Ecto neural progenitor cell (in vitro differentiated cells): ENCODE data around the gene HIGD1A.
"Not testable (repeated sequence)": the region's sequence is repeated elsewhere in the genome, so short reads cannot be mapped to it uniquely, and the experiment has no call there.

Experiments used
- DNase-seq: peaks from one replicate; pipeline ENCODE4 v3.0.0-alpha.2; 2018; ENCODE audit warnings: low spot score

Gene HIGD1A

DNA sequence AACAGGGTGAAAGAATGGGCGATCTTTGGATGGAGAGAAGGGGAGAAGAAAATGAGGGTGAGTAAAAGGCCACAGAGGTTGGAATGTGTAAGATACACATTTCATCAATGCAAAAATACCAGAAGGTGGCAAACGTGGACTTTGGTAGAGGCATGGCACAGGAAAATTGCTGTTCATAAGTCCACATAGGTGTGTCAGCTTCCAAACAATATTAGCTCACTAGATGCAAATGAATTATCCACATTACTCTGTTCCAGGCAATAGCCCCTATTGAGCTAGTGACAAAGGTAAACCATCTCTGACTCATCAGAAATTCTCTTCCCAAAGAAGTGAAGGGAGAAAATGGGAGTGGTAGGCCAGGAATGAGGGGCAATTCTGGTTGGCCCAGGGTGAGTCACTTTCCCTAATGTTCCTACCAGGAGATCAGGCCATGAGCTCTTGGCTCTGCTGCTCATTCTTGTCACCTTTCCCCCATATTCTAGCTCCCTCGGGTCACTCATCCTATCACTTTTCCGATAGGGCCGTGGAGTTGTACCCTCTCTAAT lies 24.9 kb upstream of the HIGD1A start:
- no peak for DNase-seq

DNA sequence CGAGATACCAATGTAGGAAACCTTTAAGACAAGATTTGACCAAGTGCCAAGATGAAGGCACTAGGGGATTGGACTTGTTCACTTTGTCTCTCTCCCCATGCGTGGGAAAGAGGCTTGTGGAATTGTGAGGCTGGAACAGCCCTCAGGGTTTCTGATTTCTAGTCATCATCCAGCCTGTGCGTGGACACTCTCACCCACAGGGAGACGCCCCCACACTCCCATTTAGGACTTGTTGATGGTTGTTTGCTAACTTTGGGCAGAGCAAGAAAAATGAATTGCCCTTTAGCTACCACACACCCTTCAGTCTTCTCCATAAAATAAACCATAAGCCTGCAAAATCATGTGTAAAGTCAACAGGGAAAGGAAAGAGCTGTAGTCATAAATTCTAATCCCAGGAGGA lies 23.4 kb upstream of the HIGD1A start:
- no peak for DNase-seq

DNA sequence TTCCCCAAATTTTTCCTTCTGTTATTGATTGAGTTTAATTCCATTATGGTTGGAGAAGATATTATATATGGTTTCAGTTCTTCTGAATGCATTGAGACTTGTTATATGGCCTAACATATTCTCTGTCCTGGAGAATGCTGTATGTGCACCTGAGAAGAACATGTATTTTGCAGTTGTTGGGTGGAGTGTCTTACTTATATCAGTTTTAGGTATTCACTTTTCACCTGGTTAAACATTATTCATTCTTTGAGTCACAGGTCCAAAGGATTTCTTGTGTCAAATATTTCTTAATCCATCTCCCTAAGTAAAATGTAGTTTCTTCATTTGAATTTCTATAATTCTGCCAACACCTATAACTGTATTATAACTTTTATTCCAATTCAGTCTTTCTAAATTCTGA lies 22.7 kb upstream of the HIGD1A start:
- no peak for DNase-seq

DNA sequence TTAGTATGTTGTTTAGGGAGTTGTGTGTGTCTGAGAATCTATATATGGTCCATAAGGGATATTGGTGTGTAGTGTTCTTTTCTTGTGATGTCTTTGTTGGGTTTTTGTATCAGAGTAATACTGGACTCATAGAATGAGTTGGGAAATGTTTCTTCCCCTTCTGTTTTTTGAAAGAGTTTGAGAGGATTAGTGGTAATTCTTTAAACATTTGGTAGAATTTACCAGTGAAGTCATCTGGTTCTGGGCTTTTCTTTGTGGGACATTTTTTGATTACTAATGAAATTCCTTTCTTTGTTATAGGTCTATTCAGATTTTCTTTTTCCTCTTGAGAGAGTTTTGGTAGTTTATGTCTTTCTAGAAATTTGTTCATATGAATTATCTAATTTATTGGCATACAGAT lies 21.9 kb upstream of the HIGD1A start:
- no peak for DNase-seq

- DNase-seq = no peak
These were observed 19.1 kb upstream of the HIGD1A start for GRCh38 chr3:42823351-42823750.

DNA sequence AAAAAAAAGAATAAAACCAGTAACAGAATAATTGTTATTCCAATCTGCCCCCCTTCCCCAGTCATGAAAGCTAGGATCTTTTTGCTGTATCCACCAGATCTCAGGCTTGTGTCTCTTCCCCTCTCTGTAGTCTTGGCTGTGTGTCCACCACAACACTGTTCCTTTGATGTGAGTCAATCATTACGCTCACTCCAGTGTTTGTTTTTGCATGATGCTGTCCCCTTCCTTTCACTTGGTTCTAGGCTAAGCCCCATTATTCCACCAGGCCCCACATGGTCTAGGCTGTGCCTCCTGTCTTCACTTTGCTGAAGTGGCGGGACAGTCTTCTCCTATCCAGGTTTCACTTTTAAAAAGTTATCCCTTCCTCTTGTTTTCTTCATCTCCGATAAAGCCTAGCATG lies 18.5 kb upstream of the HIGD1A start:
- DNase-seq = no peak

DNA sequence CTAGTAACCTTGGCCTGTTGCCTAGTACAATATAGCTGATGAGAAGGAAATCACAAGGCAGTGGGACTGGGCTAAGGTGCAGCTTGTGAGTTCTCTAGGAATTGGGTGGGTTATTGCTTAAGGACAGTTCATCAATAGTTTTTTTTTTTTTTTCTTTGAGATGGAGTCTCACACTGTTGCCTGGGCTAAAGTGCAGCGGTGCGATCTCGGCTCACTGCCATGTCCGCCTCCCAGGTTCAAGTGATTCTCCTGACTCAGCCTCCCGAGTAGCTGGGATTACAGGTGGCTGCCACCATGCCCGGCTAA lies 16.4 kb upstream of the HIGD1A start:
- DNase-seq = no peak

DNA sequence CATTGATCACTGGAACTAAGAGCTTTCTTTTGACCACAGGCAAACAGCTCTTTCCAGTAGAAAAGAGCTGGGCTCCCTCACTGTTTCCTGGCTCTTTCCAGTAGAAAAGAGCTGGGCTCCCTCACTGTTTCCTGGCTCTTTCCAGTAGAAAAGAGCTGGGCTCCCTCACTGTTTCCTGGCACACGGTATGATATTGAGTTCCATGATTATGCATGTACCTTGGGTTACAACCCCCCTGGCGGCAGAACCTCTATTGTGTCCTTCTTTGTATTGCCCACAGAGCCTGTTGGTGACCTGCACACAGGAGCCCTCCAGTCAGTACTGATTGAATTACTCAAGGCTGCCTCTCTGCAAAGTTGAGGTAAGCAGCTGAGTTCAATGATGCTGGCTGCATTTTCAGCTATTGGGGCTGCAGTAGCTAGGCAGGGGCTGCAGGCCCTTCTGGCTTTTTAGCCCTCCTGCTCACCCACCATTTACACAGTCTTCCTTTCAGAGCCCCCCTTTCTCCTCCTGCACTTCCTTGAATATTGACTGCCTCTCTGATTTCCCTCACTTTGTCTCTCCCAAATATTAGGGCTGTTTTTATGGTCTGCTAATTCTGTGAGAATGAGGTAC lies 15.2 kb upstream of the HIGD1A start:
- no peak for DNase-seq

GRCh38 chr3:42815826-42816225 lies 11.5 kb upstream of the HIGD1A start:
- DNase-seq = no peak

DNA sequence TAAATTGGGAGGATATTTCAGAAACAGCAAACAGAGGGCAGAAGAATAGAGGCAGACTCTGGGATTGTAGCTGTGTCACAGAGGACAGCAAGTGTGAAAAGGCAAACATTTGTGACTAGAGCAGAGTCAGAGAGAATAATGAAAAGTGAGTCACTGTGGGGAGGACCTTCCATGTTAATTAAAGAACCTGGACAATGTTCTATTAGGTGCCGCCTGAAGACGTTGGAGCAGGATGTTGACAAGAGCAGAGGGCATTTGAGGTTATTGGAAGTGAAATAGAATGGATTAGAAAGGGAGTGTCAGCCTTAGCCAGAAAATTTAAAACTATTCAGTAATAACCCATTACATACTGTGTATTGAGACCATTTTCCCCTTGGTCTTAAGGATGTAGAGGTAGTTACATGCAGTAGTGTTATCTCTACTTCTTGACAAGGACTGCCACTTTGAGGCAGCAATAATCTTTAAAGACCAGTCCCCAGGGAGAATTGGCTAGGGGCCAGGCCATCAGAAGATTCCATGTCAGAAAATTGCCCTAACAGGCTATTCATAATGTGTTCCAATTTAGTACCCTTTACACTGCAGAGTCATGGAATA lies 10.7 kb upstream of the HIGD1A start:
- DNase-seq = no peak

DNA sequence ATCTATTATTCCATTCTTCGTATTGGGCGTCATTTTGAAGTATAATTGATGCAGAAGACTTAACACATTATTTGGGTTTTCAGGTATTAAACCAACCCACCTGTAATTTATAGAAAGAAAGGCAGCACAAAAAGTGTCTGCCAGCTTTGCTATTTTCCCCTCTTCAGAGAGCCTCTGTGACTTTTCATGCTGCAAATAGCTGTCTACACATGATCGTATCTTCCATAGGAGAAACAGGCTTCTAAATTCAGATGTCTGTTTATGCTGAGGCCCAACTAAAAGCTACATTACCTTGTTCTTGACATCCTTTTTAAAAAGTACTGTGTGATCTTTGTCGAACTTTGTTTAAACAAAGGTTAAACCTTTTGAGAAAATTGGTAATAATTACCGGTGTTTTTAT lies 10.0 kb upstream of the HIGD1A start:
- no peak for DNase-seq

DNA sequence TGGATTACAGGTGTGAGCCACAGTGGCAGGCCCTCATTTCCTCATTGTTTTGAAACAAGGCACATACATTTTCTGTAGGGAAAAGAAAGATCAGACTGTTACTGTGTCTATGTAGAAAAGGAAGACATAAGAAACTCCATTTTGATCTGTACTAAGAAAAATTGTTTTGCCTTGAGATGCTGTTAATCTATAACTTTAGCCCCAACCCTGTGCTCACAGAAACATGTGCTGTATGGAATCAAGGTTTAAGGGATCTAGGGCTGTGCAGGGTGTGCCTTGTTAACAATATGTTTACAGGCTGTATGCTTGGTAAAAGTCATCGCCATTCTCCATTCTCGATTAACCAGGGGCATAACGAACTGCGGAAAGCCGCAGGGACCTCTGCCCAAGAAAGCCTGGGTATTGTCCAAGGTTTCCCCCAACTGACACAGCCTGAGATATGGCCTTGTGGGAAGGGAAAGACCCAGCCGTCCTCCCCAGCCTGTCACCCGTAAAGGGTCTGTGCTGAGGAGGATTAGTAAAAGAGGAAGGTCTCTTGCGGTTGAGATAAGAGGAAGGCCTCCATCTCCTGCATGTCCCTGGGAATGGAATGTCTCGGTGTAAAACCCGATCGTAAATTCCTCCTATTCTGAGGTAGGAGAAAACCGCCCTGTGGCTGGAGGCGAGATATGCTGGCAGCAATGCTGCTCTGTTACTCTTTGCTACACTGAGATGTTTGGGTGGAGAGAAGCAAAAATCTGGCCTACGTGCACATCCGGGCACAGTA lies 7.0 kb upstream of the HIGD1A start:
- DNase-seq = not testable (repeated sequence)

DNA sequence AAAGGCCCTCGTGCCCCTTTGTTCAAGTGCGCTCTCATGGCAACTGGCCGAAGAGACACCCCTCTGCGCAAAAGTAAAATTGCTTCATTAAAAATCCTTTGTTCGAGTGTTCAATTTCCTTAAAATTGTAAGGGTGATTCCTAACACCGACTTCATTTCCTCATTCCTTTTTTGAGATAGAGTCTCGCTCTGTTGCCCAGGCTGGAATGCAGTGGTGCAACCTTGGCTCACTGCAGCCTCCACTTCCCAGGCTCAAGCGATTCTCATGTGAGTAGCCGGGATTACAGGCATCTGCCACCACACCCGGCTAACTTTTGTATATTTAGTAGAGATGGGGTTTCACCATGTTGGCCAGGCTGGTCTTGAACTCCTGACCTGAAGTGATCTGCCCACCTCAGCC lies 6.4 kb upstream of the HIGD1A start:
- DNase-seq = not testable (repeated sequence)

- DNase-seq = no peak
These were observed 4.9 kb upstream of the HIGD1A start, which contains the start of gene ACKR2 for GRCh38 chr3:42809202-42809601. ACKR2 (plus strand) TSS chr3:42809445; CDS start chr3:42864503, 55,058 bp downstream.

DNA sequence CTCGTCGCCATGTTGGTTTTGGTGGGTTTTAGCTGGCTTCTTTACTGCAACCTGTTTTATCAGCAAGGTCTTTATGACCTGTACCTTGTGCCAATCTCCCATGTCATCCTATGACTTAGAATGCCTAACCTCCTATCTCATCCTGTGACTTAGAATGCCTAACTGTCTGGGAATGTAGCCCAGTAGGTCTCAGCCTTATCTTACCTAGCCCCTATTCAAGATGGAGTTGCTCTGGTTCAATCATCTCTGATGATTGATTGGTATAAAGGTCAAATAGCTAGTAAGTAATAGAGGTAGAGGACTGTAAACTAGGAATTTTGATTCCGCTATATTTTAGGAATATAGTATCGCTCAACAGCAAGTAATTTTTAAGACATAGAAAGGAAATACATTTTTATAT lies 3.6 kb upstream of the HIGD1A start:
- DNase-seq = no peak

DNA sequence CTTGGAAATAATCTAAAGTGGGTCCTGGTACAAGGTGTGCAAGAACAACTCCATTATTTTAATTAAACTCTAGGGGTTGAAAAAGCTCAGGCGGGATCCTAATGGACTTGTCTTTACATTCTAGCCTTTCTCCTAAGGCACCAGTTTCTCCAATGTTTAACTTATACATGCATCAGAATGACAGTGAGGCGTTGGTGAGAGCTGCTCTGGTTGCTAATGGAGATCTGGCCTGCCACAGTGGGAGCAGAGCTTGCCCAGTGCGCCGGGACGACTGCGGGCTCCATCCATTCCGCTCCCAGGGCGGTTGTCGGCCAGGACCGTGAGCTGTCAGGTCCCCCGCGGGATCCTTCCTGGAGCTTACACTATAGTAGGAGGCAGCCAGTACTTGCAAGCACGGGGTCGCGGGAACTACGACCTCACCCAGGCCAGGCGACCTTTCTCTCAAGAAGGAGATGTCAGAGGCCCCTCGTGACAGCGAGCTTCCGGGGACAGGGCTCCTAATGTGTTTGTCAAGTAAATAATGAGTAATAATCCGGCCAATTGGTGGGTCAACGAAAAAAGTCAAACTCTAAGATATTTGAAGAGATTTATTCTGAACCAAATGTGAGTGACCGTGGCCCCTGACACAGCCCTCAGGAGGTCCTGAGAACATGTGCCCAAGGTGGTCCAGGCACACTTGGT lies 991 bp upstream of the HIGD1A start:
- peak; percentile 70 for DNase-seq

DNA sequence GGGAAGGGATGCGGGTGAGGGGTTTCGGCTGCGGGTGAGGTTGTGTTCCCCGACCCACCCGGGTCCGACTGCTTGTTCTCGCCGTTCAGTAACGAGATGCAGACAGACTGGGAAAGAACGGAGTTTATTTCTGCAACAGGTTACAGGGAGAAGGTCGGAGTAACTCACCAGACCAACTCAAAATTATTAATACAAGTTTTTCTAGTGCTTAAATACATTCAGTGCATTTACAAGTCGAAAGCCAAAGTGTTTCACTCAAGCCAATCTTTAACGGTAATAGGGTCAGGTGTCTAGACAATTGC lies 492 bp upstream of the HIGD1A start:
- DNase-seq = no peak

GRCh38 chr3:42803414-42804105 lies 730 bp downstream of the HIGD1A start:
- DNase-seq = peak; percentile 58

GRCh38 chr3:42802876-42803413 lies 1.3 kb downstream of the HIGD1A start:
- DNase-seq = no peak

DNA sequence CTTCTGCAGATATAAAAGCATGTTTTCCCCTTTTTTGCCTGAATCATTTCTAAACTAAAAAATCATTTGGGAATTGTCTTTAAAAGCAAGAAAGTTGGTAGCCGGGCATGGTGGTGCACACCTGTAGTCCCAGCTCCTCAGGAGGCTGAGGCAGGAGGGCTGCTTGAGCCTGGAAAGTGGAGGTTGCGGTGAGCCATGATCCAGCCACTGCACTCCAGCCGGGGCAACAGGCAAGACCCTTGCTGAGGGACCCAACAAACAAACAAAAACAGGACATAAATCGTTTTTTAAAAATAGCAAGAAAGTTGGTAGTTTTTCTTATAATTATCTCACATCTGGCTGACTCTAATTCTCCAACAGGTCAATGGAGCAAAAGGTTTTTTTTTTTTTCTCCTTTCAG lies 2.5 kb downstream of the HIGD1A start:
- DNase-seq = no peak

- no peak for DNase-seq
These were observed 3.2 kb downstream of the HIGD1A start for GRCh38 chr3:42801048-42801620.

DNA sequence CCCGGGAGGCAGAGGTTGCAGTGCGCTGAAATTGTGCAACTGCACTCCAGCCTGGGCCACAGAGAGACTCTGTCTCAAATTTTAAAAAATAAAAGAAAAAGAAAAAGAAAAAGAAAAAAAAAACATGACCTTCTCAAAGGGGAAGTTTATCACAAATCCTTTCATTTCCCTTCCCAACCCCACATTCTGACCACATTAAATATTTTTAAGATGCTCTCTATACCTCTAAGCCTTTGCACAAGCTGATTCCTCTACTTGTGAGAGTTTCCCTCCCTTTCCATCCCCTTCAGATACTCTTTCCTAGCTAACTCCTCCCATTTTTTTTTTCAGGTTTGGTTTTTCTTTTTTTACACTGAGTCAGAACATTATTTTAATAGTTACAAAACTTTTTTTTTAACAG lies 4.0 kb downstream of the HIGD1A start:
- no peak for DNase-seq
